HG03175 (cell line): ENCODE results near the gene SALL3.
"Not testable (repeated sequence)": the region's sequence is repeated elsewhere in the genome, so short reads cannot be mapped to it uniquely, and the experiment has no call there.

Source experiments
- ATAC-seq: cut with Tn5 transposase; IDR thresholded peaks from one replicate; pipeline ENCODE4 v1.9.1; 2021; ENCODE audit warnings: mild to moderate bottlenecking, moderate library complexity; ENCODE audit not compliant: unreplicated experiment

SALL3 gene

GRCh38 chr18:78979730-78980278, at the start of gene SALL3:
SALL3 (plus strand) TSS chr18:78979818; CDS start chr18:78980275, 457 bp downstream.
- ATAC-seq, result no peak

GRCh38 chr18:78932281-78932680, 47.3 kb upstream of the SALL3 start:
- ATAC-seq, result no peak

GRCh38 chr18:78934003-78934402, 45.6 kb upstream of the SALL3 start:
- ATAC-seq, result no peak

GRCh38 chr18:78934551-78935225, 44.9 kb upstream of the SALL3 start:
- no peak for ATAC-seq

GRCh38 chr18:78935406-78935805, 44.2 kb upstream of the SALL3 start:
- ATAC-seq, result no peak

- ATAC-seq, result no peak
Measured at GRCh38 chr18:78936251-78937005, 43.2 kb upstream of the SALL3 start.

GRCh38 chr18:78937166-78937565, 42.5 kb upstream of the SALL3 start:
- no peak for ATAC-seq

- no peak for ATAC-seq
Measured at GRCh38 chr18:78939105-78939504, 40.5 kb upstream of the SALL3 start.

GRCh38 chr18:78939734-78940494, 39.7 kb upstream of the SALL3 start:
- ATAC-seq, result no peak

GRCh38 chr18:78942236-78942635, 37.4 kb upstream of the SALL3 start:
- ATAC-seq, result not testable (repeated sequence)

GRCh38 chr18:78945628-78946027, 34.0 kb upstream of the SALL3 start:
- ATAC-seq, result no peak

- ATAC-seq, result no peak
Measured at GRCh38 chr18:78947291-78947690, 32.3 kb upstream of the SALL3 start.

- no peak for ATAC-seq
Measured at GRCh38 chr18:78948221-78948620, 31.4 kb upstream of the SALL3 start.

- no peak for ATAC-seq
Measured at GRCh38 chr18:78948707-78949106, 30.9 kb upstream of the SALL3 start.

- no peak for ATAC-seq
Measured at GRCh38 chr18:78949216-78949615, 30.4 kb upstream of the SALL3 start.

GRCh38 chr18:78950386-78950785, 29.2 kb upstream of the SALL3 start:
- ATAC-seq, result no peak

GRCh38 chr18:78953566-78953965, 26.1 kb upstream of the SALL3 start:
- ATAC-seq, result no peak

GRCh38 chr18:78955051-78955450, 24.6 kb upstream of the SALL3 start:
- no peak for ATAC-seq

- ATAC-seq, result no peak
Measured at GRCh38 chr18:78957140-78957539, 22.5 kb upstream of the SALL3 start.

GRCh38 chr18:78960709-78961108, 18.9 kb upstream of the SALL3 start:
- ATAC-seq, result no peak

- no peak for ATAC-seq
Measured at GRCh38 chr18:78962098-78962497, 17.5 kb upstream of the SALL3 start.
